Measurements from ENCODE around the gene USP10. TPM values are rescaled to one million over a fixed set of nuclear protein-coding genes. Genes with fewer than 3 reads are reported as not detected.
"Not testable (repeated sequence)": the region's sequence is repeated elsewhere in the genome, so short reads cannot be mapped to it uniquely, and the experiment has no call there.

The USP10 gene
- total RNA-seq, 2 experiments from 2014 or later, result 75.2 to 75.8 TPM

- H3K9me3 Mint-ChIP-seq; ATAC-seq (ENCODE audit: low read depth); DNase-seq; H3K27ac Mint-ChIP-seq; POLR2A ChIA-PET; H3K27me3 Mint-ChIP-seq; H3K36me3 Mint-ChIP-seq; H3K4me1 Mint-ChIP-seq; H3K4me3 Mint-ChIP-seq: not testable (repeated sequence)
Measured at GRCh38 chr16:84693869-84694268, 5.9 kb upstream of the USP10 start.

- POLR2A ChIA-PET, result no interaction called here
- Mint-ChIP-seq H3K27ac (no peak overlapping the region), H3K36me3 (no peaks in the 10 kb centered on the region), H3K27me3 (peaks cover under 1% of the 10 kb centered on the region), H3K4me1 (peaks cover 8% of the 10 kb centered on the region), H3K9me3 (no peaks in the 10 kb centered on the region), H3K4me3 (no peak overlapping the region)
- DNase-seq (no peak), ATAC-seq (ENCODE audit: low read depth) (no peak)
Measured at GRCh38 chr16:84694980-84695379, 4.8 kb upstream of the USP10 start.

- POLR2A ChIA-PET, result no interaction called here
- ATAC-seq (ENCODE audit: low read depth) (no peak), DNase-seq (no peak)
- peak overlapping the region; percentile 66 for H3K27ac Mint-ChIP-seq
- H3K27me3 Mint-ChIP-seq, result no peaks in the 10 kb centered on the region
- peak overlapping the region; percentile 84 for H3K4me3 Mint-ChIP-seq
- H3K36me3 Mint-ChIP-seq, result no peaks in the 10 kb centered on the region
- peaks cover 17% of the 10 kb centered on the region for H3K4me1 Mint-ChIP-seq
- no peaks in the 10 kb centered on the region for H3K9me3 Mint-ChIP-seq
Measured at GRCh38 chr16:84699147-84699711, 571 bp upstream of the USP10 start.

- Mint-ChIP-seq H3K36me3 (peaks cover 2% of the 10 kb centered on the region), H3K9me3 (no peaks in the 10 kb centered on the region), H3K4me1 (peaks cover 23% of the 10 kb centered on the region), H3K27ac (peak overlapping the region; percentile 96), H3K27me3 (no peaks in the 10 kb centered on the region), H3K4me3 (peak overlapping the region; percentile 97)
- POLR2A ChIA-PET, result interaction anchor here (0.8 to 1.3 kb wide), 5 partner anchors 9 to 584 kb away, joined by 3 to 5 read pairs (median 4); partner anchors contain the start of gene MBTPS1
- ATAC-seq (ENCODE audit: low read depth) (peak; percentile 49), DNase-seq (no peak)
Measured at GRCh38 chr16:84700446-84701300, 873 bp downstream of the USP10 start.

GRCh38 chr16:84703681-84704080, 3.9 kb downstream of the USP10 start:
- H3K4me1 Mint-ChIP-seq, result peaks cover 23% of the 10 kb centered on the region
- ATAC-seq (ENCODE audit: low read depth), result no peak
- H3K4me3 Mint-ChIP-seq, result no peak overlapping the region
- POLR2A ChIA-PET, result no interaction called here
- H3K27me3 Mint-ChIP-seq, result no peaks in the 10 kb centered on the region
- no peak overlapping the region for H3K27ac Mint-ChIP-seq
- no peaks in the 10 kb centered on the region for H3K9me3 Mint-ChIP-seq
- no peak for DNase-seq
- H3K36me3 Mint-ChIP-seq, result peaks cover 4% of the 10 kb centered on the region

- Mint-ChIP-seq H3K27ac (no peak overlapping the region), H3K4me1 (peaks cover 25% of the 10 kb centered on the region), H3K27me3 (no peaks in the 10 kb centered on the region), H3K36me3 (peaks cover 4% of the 10 kb centered on the region), H3K4me3 (no peak overlapping the region), H3K9me3 (no peaks in the 10 kb centered on the region)
- POLR2A ChIA-PET, result no interaction called here
- ATAC-seq (ENCODE audit: low read depth) (no peak), DNase-seq (no peak)
Measured at GRCh38 chr16:84704253-84704652, 4.5 kb downstream of the USP10 start.

- Mint-ChIP-seq H3K27me3 (no peaks in the 10 kb centered on the region), H3K9me3 (no peaks in the 10 kb centered on the region), H3K27ac (no peak overlapping the region), H3K36me3 (peaks cover 4% of the 10 kb centered on the region), H3K4me1 (peaks cover 16% of the 10 kb centered on the region), H3K4me3 (no peak overlapping the region)
- ATAC-seq (ENCODE audit: low read depth) (no peak), DNase-seq (no peak)
- POLR2A ChIA-PET, result no interaction called here
Measured at GRCh38 chr16:84706856-84707255, 7.1 kb downstream of the USP10 start.

- Mint-ChIP-seq H3K4me1 (peaks cover 22% of the 10 kb centered on the region), H3K9me3 (no peaks in the 10 kb centered on the region), H3K27ac (peak overlapping the region; percentile 4), H3K27me3 (no peaks in the 10 kb centered on the region), H3K4me3 (no peak overlapping the region), H3K36me3 (peaks cover 4% of the 10 kb centered on the region)
- DNase-seq (no peak), ATAC-seq (ENCODE audit: low read depth) (no peak)
- POLR2A ChIA-PET, result no interaction called here
Measured at GRCh38 chr16:84709609-84710008, 9.8 kb downstream of the USP10 start.

- DNase-seq (no peak), ATAC-seq (ENCODE audit: low read depth) (no peak)
- H3K27ac Mint-ChIP-seq, result no peak overlapping the region
- POLR2A ChIA-PET, result no interaction called here
- H3K4me3 Mint-ChIP-seq, result no peak overlapping the region
- H3K36me3 Mint-ChIP-seq, result peaks cover 2% of the 10 kb centered on the region
- H3K4me1 Mint-ChIP-seq, result peaks cover 16% of the 10 kb centered on the region
- no peaks in the 10 kb centered on the region for H3K27me3 Mint-ChIP-seq
- H3K9me3 Mint-ChIP-seq, result no peaks in the 10 kb centered on the region
Measured at GRCh38 chr16:84710686-84711085, 10.9 kb downstream of the USP10 start.

- no peak overlapping the region for H3K27ac Mint-ChIP-seq
- no peak overlapping the region for H3K4me3 Mint-ChIP-seq
- POLR2A ChIA-PET, result interaction anchor here (1.0 kb wide), 1 partner anchor 12 kb away, joined by 3 read pairs; no protein-coding TSS in a partner anchor
- H3K4me1 Mint-ChIP-seq, result peaks cover 18% of the 10 kb centered on the region
- no peak for ATAC-seq (ENCODE audit: low read depth)
- H3K27me3 Mint-ChIP-seq, result no peaks in the 10 kb centered on the region
- H3K36me3 Mint-ChIP-seq, result peaks cover 4% of the 10 kb centered on the region
- DNase-seq, result no peak
- H3K9me3 Mint-ChIP-seq, result no peaks in the 10 kb centered on the region
Measured at GRCh38 chr16:84712138-84712671, 12.4 kb downstream of the USP10 start.

- Mint-ChIP-seq H3K4me3 (no peak overlapping the region), H3K4me1 (peaks cover 22% of the 10 kb centered on the region), H3K36me3 (peaks cover 8% of the 10 kb centered on the region), H3K27me3 (no peaks in the 10 kb centered on the region), H3K27ac (no peak overlapping the region), H3K9me3 (no peaks in the 10 kb centered on the region)
- ATAC-seq (ENCODE audit: low read depth) (no peak), DNase-seq (no peak)
- POLR2A ChIA-PET, result interaction anchor here (1.0 kb wide), 1 partner anchor 13 kb away, joined by 3 read pairs; no protein-coding TSS in a partner anchor
Measured at GRCh38 chr16:84712801-84713775, 13.3 kb downstream of the USP10 start.

GRCh38 chr16:84714028-84714427, 14.2 kb downstream of the USP10 start:
- peaks cover 8% of the 10 kb centered on the region for H3K36me3 Mint-ChIP-seq
- no peak overlapping the region for H3K27ac Mint-ChIP-seq
- no peaks in the 10 kb centered on the region for H3K27me3 Mint-ChIP-seq
- ATAC-seq (ENCODE audit: low read depth), result no peak
- peaks cover 24% of the 10 kb centered on the region for H3K4me1 Mint-ChIP-seq
- POLR2A ChIA-PET, result no interaction called here
- H3K4me3 Mint-ChIP-seq, result no peak overlapping the region
- no peak for DNase-seq
- no peaks in the 10 kb centered on the region for H3K9me3 Mint-ChIP-seq

GRCh38 chr16:84715424-84715823, 15.6 kb downstream of the USP10 start:
- Mint-ChIP-seq H3K9me3 (no peaks in the 10 kb centered on the region), H3K27me3 (no peaks in the 10 kb centered on the region), H3K36me3 (peaks cover 10% of the 10 kb centered on the region), H3K27ac (no peak overlapping the region), H3K4me3 (no peak overlapping the region), H3K4me1 (peaks cover 24% of the 10 kb centered on the region)
- POLR2A ChIA-PET, result no interaction called here
- ATAC-seq (ENCODE audit: low read depth), result no peak
- DNase-seq, result no peak

Data from activated naive CD8-positive, alpha-beta T cell treated with anti-CD3 and anti-CD28 coated beads, Interleukin-2, amount 10 ng/mL, durations not matched to agents 7 days and 5 days (primary cell).